Fibroblast of pulmonary artery (primary cell): ENCODE data around the gene PLA2G6.
"Not testable (repeated sequence)": the region's sequence is repeated elsewhere in the genome, so short reads cannot be mapped to it uniquely, and the experiment has no call there.

ENCODE experiments used
- DNase-seq: peaks from one replicate; pipeline ENCODE4 v3.0.0-alpha.2; 2010; ENCODE audit warnings: low read depth
- H3K4me3 ChIP-seq: replicated peaks from 2 replicates; pipeline ENCODE4 v1.5.1; 2011; ENCODE audit warnings: low read depth, mild to moderate bottlenecking, control low read depth, low read length, moderate library complexity
- CTCF ChIP-seq: IDR thresholded peaks from 2 replicates; pipeline ENCODE4 v1.5.1; 2011; ENCODE audit warnings: mild to moderate bottlenecking, control low read depth, low read length, inconsistent platforms; ENCODE audit errors: missing control alignments

Gene PLA2G6

GRCh38 chr22:38124236-38124974 is 57.2 kb downstream of the PLA2G6 start:
- H3K4me3 ChIP-seq = no peak overlapping the region
- no peak for TF ChIP-seq CTCF
- no peak for DNase-seq

- no peak for TF ChIP-seq CTCF
- DNase-seq = no peak
- H3K4me3 ChIP-seq = no peak overlapping the region
These were observed 59.0 kb downstream of the PLA2G6 start for GRCh38 chr22:38122616-38123015.

- no peak for TF ChIP-seq CTCF
- DNase-seq = no peak
- H3K4me3 ChIP-seq = no peak overlapping the region
These were observed 61.1 kb downstream of the PLA2G6 start for GRCh38 chr22:38120359-38121110.

- DNase-seq, H3K4me3 ChIP-seq: not testable (repeated sequence)
These were observed 62.9 kb downstream of the PLA2G6 start for GRCh38 chr22:38118747-38119146.

- DNase-seq = no peak
- H3K4me3 ChIP-seq = no peak overlapping the region
- TF ChIP-seq CTCF = no peak
These were observed 63.4 kb downstream of the PLA2G6 start for GRCh38 chr22:38118182-38118581.

GRCh38 chr22:38117556-38117955 is 64.1 kb downstream of the PLA2G6 start:
- H3K4me3 ChIP-seq, DNase-seq: not testable (repeated sequence)

GRCh38 chr22:38115423-38116205 is 66.0 kb downstream of the PLA2G6 start:
- DNase-seq = no peak
- H3K4me3 ChIP-seq = no peak overlapping the region
- no peak for TF ChIP-seq CTCF
